H9 (cell line): Measurements from ENCODE around the gene LRR1. TPM values are rescaled to one million over a fixed set of nuclear protein-coding genes. Genes with fewer than 3 reads are reported as not detected.

Experiments
- DNase-seq: peaks from one replicate; pipeline ENCODE4 v3.0.0-alpha.2; 2017
- H2AFZ ChIP-seq: one replicate; pipeline ENCODE4 v1.6.1; 2013; ENCODE audit warnings: mild to moderate bottlenecking, low read length, control low read depth, moderate library complexity
- H2AK5ac ChIP-seq: 2 replicates; pipeline ENCODE4 v1.6.1; 2013; ENCODE audit warnings: low read length, control low read depth, mixed read lengths; ENCODE audit not compliant: insufficient read length
- H2BK120ac ChIP-seq: one replicate; pipeline ENCODE4 v1.6.1; 2013; ENCODE audit warnings: low read depth, mild to moderate bottlenecking, low read length, control low read depth, inconsistent platforms; ENCODE audit not compliant: poor library complexity, severe bottlenecking
- H2BK12ac ChIP-seq: 2 replicates; pipeline ENCODE4 v1.6.1; 2013; ENCODE audit warnings: low read length, control low read depth, mixed read lengths, low read depth; ENCODE audit not compliant: insufficient read length
- H2BK15ac ChIP-seq: 2 replicates; pipeline ENCODE4 v1.6.1; 2013; ENCODE audit warnings: low read depth, low read length, control low read depth
- H2BK20ac ChIP-seq: one replicate; pipeline ENCODE4 v1.6.1; 2013; ENCODE audit warnings: low read depth, mild to moderate bottlenecking, low read length, control low read depth, inconsistent platforms; ENCODE audit not compliant: poor library complexity, severe bottlenecking
- H2BK5ac ChIP-seq: 2 replicates; pipeline ENCODE4 v1.6.1; 2013; ENCODE audit warnings: low read length, control low read depth, mixed read lengths; ENCODE audit not compliant: insufficient read length
- H3K14ac ChIP-seq: 2 replicates; pipeline ENCODE4 v1.6.1; 2013; ENCODE audit warnings: low read length, control low read depth; ENCODE audit not compliant: insufficient read depth
- H3K18ac ChIP-seq: 2 replicates; pipeline ENCODE4 v1.6.1; 2013; ENCODE audit warnings: low read depth, mild to moderate bottlenecking, mixed read lengths, low read length, control low read depth; ENCODE audit not compliant: insufficient read length
- H3K23ac ChIP-seq: 2 replicates; pipeline ENCODE4 v1.6.1; 2013; ENCODE audit warnings: low read length, control low read depth, mixed read lengths, low read depth; ENCODE audit not compliant: insufficient read length
- H3K23me2 ChIP-seq: 2 replicates; pipeline ENCODE4 v1.6.1; 2013; ENCODE audit warnings: low read depth, mild to moderate bottlenecking, mixed read lengths, low read length, control low read depth; ENCODE audit not compliant: insufficient read length, poor library complexity, severe bottlenecking
- H3K27ac ChIP-seq: 2 replicates; pipeline ENCODE4 v1.5.1; 2013; ENCODE audit warnings: low read length, control low read depth, mixed read lengths, low read depth; ENCODE audit not compliant: insufficient read length
- H3K27me3 ChIP-seq: 2 replicates; pipeline ENCODE4 v1.6.1; 2013; ENCODE audit warnings: low read length, control low read depth, inconsistent platforms; ENCODE audit not compliant: insufficient read depth
- H3K4ac ChIP-seq: 2 replicates; pipeline ENCODE4 v1.6.1; 2013; ENCODE audit warnings: low read depth, mild to moderate bottlenecking, control low read depth, inconsistent platforms, low read length, moderate library complexity
- H3K4me1 ChIP-seq: 2 replicates; pipeline ENCODE4 v1.6.1; 2013; ENCODE audit warnings: low read length, control low read depth, inconsistent platforms; ENCODE audit not compliant: insufficient read depth
- H3K4me2 ChIP-seq: 2 replicates; pipeline ENCODE4 v1.6.1; 2013; ENCODE audit warnings: low read length, control low read depth, mixed read lengths; ENCODE audit not compliant: insufficient read length, insufficient read depth
- H3K56ac ChIP-seq: 2 replicates; pipeline ENCODE4 v1.6.1; 2013; ENCODE audit warnings: low read depth, mild to moderate bottlenecking, mixed read lengths, low read length, control low read depth; ENCODE audit not compliant: insufficient read length
- H3K79me1 ChIP-seq: 2 replicates; pipeline ENCODE4 v1.6.1; 2013; ENCODE audit warnings: low read depth, mild to moderate bottlenecking, moderate library complexity, low read length, control low read depth, inconsistent platforms; ENCODE audit not compliant: insufficient read depth, poor library complexity, severe bottlenecking
- H3K79me2 ChIP-seq: 2 replicates; pipeline ENCODE4 v1.6.1; 2013; ENCODE audit warnings: low read length, control low read depth, inconsistent platforms; ENCODE audit not compliant: insufficient read depth
- H3K9ac ChIP-seq: 2 replicates; pipeline ENCODE4 v1.6.1; 2013; ENCODE audit warnings: low read length, control low read depth, mixed read lengths; ENCODE audit not compliant: insufficient read length; ENCODE audit errors: extremely low read depth
- H3K9me3 ChIP-seq: one replicate; pipeline ENCODE4 v1.6.1; 2013; ENCODE audit warnings: low read depth, low read length, inconsistent platforms; ENCODE audit not compliant: control insufficient read depth
- H3T11ph ChIP-seq: one replicate; pipeline ENCODE4 v1.6.1; 2013; ENCODE audit warnings: mild to moderate bottlenecking, low read length, control low read depth, inconsistent platforms
- H4K20me1 ChIP-seq: one replicate; pipeline ENCODE4 v1.6.1; 2013; ENCODE audit not compliant: control insufficient read depth, insufficient read length, insufficient read depth
- H4K5ac ChIP-seq: 2 replicates; pipeline ENCODE4 v1.6.1; 2013; ENCODE audit warnings: low read depth, mild to moderate bottlenecking, mixed read lengths, low read length, control low read depth; ENCODE audit not compliant: insufficient read length
- H4K8ac ChIP-seq: replicated peaks from 2 replicates; pipeline ENCODE4 v1.6.1; 2013; ENCODE audit warnings: low read length, control low read depth, mixed read lengths, low read depth; ENCODE audit not compliant: insufficient read length
- H4K91ac ChIP-seq: 2 replicates; pipeline ENCODE4 v1.6.1; 2013; ENCODE audit warnings: low read depth, mild to moderate bottlenecking, moderate library complexity, mixed read lengths, low read length, control low read depth; ENCODE audit not compliant: insufficient read length
- H3K27ac Mint-ChIP-seq, 3 experiments: 2 replicates in 2 of 3; 3 replicates in 1 of 3; pipeline ENCODE4 v1.8.0; 2020 to 2021; ENCODE audit warnings: mixed read lengths in 3 of 3, mild to moderate bottlenecking in 1 of 3, moderate library complexity in 1 of 3
- H3K27me3 Mint-ChIP-seq: 2 replicates; pipeline ENCODE4 v1.8.0; 2021; ENCODE audit warnings: low read depth, mild to moderate bottlenecking, moderate library complexity, mixed read lengths
- H3K36me3 Mint-ChIP-seq, 3 experiments: 2 replicates in 2 of 3; 3 replicates in 1 of 3; pipeline ENCODE4 v1.8.0; 2020 to 2021; ENCODE audit warnings: low read depth in 3 of 3, mixed read lengths in 3 of 3; ENCODE audit not compliant: insufficient read depth in 1 of 3
- H3K4me1 Mint-ChIP-seq, 2 experiments: 2 replicates each; pipeline ENCODE4 v1.8.0; 2020; ENCODE audit warnings: mixed read lengths in 2 of 2
- H3K4me3 Mint-ChIP-seq, 2 experiments: 2 replicates in 1 of 2; 3 replicates in 1 of 2; pipeline ENCODE4 v1.8.0; 2020 to 2021; ENCODE audit warnings: mild to moderate bottlenecking in 2 of 2, mixed read lengths in 2 of 2, moderate library complexity in 1 of 2
- H3K9me3 Mint-ChIP-seq, 2 experiments: 2 replicates in 1 of 2; 3 replicates in 1 of 2; pipeline ENCODE4 v1.8.0; 2020; ENCODE audit warnings: mild to moderate bottlenecking in 2 of 2, mixed read lengths in 2 of 2, moderate library complexity in 1 of 2
- WGBS: extraction: QIAGEN DNeasy Blood & Tissue Kit; methylation state at CpG from one replicate; pipeline ENCODE4 v1.1.7; 2013; ENCODE audit warnings: missing lambda C conversion rate, low lambda C conversion rate, mixed read lengths; ENCODE audit not compliant: insufficient read length; ENCODE audit errors: extremely low coverage; 5-methylcytosine and 5-hydroxymethylcytosine counted together
- total RNA-seq: library from RNA; stranded (reverse); gene quantifications from 2 replicates; pipeline ENCODE4 v1.2.1, GENCODE V29; 2021
- TF ChIP-seq, protein P1 (sequence below): fragments of 200-600 bp; sonication (generic); conservative IDR thresholded peaks from 3 replicates; pipeline ENCODE4 v1.8.0; 2021; ENCODE audit warnings: antibody characterized with exemption, mild to moderate bottlenecking

Gene LRR1
- total RNA-seq, 1 experiment from 2014 or later, result 38.6 TPM

DNA sequence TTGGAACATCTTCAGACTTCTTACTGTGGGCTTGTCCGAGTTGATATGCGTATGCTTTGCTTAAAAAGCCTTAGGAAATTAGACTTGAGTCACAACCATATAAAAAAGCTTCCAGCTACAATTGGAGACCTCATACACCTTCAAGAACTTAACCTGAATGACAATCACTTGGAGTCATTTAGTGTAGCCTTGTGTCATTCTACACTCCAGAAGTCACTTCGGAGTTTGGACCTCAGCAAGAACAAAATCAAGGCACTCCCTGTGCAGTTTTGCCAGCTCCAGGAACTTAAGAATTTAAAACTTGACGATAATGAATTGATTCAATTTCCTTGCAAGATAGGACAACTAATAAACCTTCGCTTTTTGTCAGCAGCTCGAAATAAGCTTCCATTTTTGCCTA is 8.8 kb downstream of the LRR1 start:
- Histone ChIP-seq H4K91ac (no peak overlapping the region), H3K23me2 (no peaks in the 10 kb centered on the region), H3K9me3 (no peaks in the 10 kb centered on the region), H3K4me2 (no peak overlapping the region), H3K4me1 (no peaks in the 10 kb centered on the region), H3K79me1 (no peaks in the 10 kb centered on the region), H2BK20ac (no peak overlapping the region), H3K27ac (no peak overlapping the region), H3K18ac (no peak overlapping the region), H3K56ac (no peak overlapping the region), H3K4ac (no peak overlapping the region), H2BK120ac (no peak overlapping the region), H3K9ac (no peak overlapping the region), H4K5ac (no peak overlapping the region), H2BK5ac (no peak overlapping the region), H2BK12ac (no peak overlapping the region), H3K14ac (no peak overlapping the region), H2AK5ac (no peak overlapping the region), H3T11ph (no peak overlapping the region), H4K8ac (no peak overlapping the region), H2BK15ac (no peak overlapping the region), H3K23ac (no peak overlapping the region), H2AFZ (no peak overlapping the region), H3K27me3 (no peaks in the 10 kb centered on the region), H3K79me2 (no peaks in the 10 kb centered on the region), H4K20me1 (no peaks in the 10 kb centered on the region)
- Mint-ChIP-seq H3K27me3 (no peaks in the 10 kb centered on the region), H3K27ac (no peak overlapping the region), H3K4me1 (peaks cover 3 to 6% of the 10 kb centered on the region in 2 experiments; a peak in 2 of 4 replicates), H3K4me3 (no peak overlapping the region), H3K36me3 (peaks cover 11 to 49% (median 35%) of the 10 kb centered on the region in 3 experiments), H3K9me3 (no peaks in the 10 kb centered on the region)
- no peak for DNase-seq
- TF ChIP-seq, protein P1, sequence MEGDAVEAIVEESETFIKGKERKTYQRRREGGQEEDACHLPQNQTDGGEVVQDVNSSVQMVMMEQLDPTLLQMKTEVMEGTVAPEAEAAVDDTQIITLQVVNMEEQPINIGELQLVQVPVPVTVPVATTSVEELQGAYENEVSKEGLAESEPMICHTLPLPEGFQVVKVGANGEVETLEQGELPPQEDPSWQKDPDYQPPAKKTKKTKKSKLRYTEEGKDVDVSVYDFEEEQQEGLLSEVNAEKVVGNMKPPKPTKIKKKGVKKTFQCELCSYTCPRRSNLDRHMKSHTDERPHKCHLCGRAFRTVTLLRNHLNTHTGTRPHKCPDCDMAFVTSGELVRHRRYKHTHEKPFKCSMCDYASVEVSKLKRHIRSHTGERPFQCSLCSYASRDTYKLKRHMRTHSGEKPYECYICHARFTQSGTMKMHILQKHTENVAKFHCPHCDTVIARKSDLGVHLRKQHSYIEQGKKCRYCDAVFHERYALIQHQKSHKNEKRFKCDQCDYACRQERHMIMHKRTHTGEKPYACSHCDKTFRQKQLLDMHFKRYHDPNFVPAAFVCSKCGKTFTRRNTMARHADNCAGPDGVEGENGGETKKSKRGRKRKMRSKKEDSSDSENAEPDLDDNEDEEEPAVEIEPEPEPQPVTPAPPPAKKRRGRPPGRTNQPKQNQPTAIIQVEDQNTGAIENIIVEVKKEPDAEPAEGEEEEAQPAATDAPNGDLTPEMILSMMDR, result no peak
- no CpG with 5 or more reads among the region's 6 CpGs for WGBS
